Activated naive CD8-positive, alpha-beta T cell (primary cell): ENCODE results near the gene SLC39A7.

Experiments
- H3K27ac Mint-ChIP-seq: one replicate; pipeline ENCODE4 v1.8.0; 2021; ENCODE audit warnings: mixed read lengths
- H3K27me3 Mint-ChIP-seq: one replicate; pipeline ENCODE4 v1.8.0; 2021; ENCODE audit warnings: mixed read lengths
- H3K36me3 Mint-ChIP-seq: one replicate; pipeline ENCODE4 v1.8.0; 2021; ENCODE audit warnings: mixed read lengths
- H3K4me1 Mint-ChIP-seq: one replicate; pipeline ENCODE4 v1.8.0; 2021; ENCODE audit warnings: low read depth, mixed read lengths
- H3K4me3 Mint-ChIP-seq: one replicate; pipeline ENCODE4 v1.8.0; 2021; ENCODE audit warnings: mild to moderate bottlenecking, mixed read lengths
- H3K9me3 Mint-ChIP-seq: one replicate; pipeline ENCODE4 v1.8.0; 2021; ENCODE audit warnings: low read depth, mixed read lengths

The SLC39A7 gene

GRCh38 chr6:33176906-33177305 is 23.8 kb upstream of the SLC39A7 start:
- Mint-ChIP-seq H3K4me1 (no peaks in the 10 kb centered on the region), H3K36me3 (no peaks in the 10 kb centered on the region), H3K4me3 (no peak overlapping the region), H3K27me3 (no peaks in the 10 kb centered on the region), H3K9me3 (no peaks in the 10 kb centered on the region), H3K27ac (no peak overlapping the region)

- H3K27ac Mint-ChIP-seq = no peak overlapping the region
- no peaks in the 10 kb centered on the region for H3K27me3 Mint-ChIP-seq
- peaks cover 2% of the 10 kb centered on the region for H3K36me3 Mint-ChIP-seq
- peaks cover 3% of the 10 kb centered on the region for H3K4me1 Mint-ChIP-seq
- no peak overlapping the region for H3K4me3 Mint-ChIP-seq
- peaks cover 1% of the 10 kb centered on the region for H3K9me3 Mint-ChIP-seq
Observed at GRCh38 chr6:33177552-33178446, 22.9 kb upstream of the SLC39A7 start.

- no peak overlapping the region for H3K4me3 Mint-ChIP-seq
- peaks cover 11% of the 10 kb centered on the region for H3K9me3 Mint-ChIP-seq
- no peak overlapping the region for H3K27ac Mint-ChIP-seq
- H3K4me1 Mint-ChIP-seq = peaks cover 14% of the 10 kb centered on the region
- H3K36me3 Mint-ChIP-seq = peaks cover 12% of the 10 kb centered on the region
- no peaks in the 10 kb centered on the region for H3K27me3 Mint-ChIP-seq
Observed at GRCh38 chr6:33178755-33179475, 21.8 kb upstream of the SLC39A7 start.

GRCh38 chr6:33181141-33181540 is 19.5 kb upstream of the SLC39A7 start:
- peaks cover 24% of the 10 kb centered on the region for H3K4me1 Mint-ChIP-seq
- no peak overlapping the region for H3K4me3 Mint-ChIP-seq
- no peaks in the 10 kb centered on the region for H3K27me3 Mint-ChIP-seq
- H3K36me3 Mint-ChIP-seq = peaks cover 16% of the 10 kb centered on the region
- H3K27ac Mint-ChIP-seq = no peak overlapping the region
- peaks cover 11% of the 10 kb centered on the region for H3K9me3 Mint-ChIP-seq

GRCh38 chr6:33183071-33183683 is 17.5 kb upstream of the SLC39A7 start:
- H3K4me3 Mint-ChIP-seq = peak overlapping the region; percentile 72
- H3K9me3 Mint-ChIP-seq = peaks cover 11% of the 10 kb centered on the region
- H3K4me1 Mint-ChIP-seq = peaks cover 27% of the 10 kb centered on the region
- peaks cover 2% of the 10 kb centered on the region for H3K27me3 Mint-ChIP-seq
- peak overlapping the region; percentile 97 for H3K27ac Mint-ChIP-seq
- H3K36me3 Mint-ChIP-seq = peaks cover 21% of the 10 kb centered on the region

- Mint-ChIP-seq H3K4me1 (peaks cover 27% of the 10 kb centered on the region), H3K9me3 (peaks cover 11% of the 10 kb centered on the region), H3K27me3 (peaks cover 6% of the 10 kb centered on the region), H3K36me3 (peaks cover 23% of the 10 kb centered on the region), H3K4me3 (no peak overlapping the region), H3K27ac (no peak overlapping the region)
Observed at GRCh38 chr6:33185190-33185589, 15.5 kb upstream of the SLC39A7 start.

GRCh38 chr6:33185654-33186187 is 14.9 kb upstream of the SLC39A7 start:
- Mint-ChIP-seq H3K36me3 (peaks cover 23% of the 10 kb centered on the region), H3K4me3 (no peak overlapping the region), H3K27ac (no peak overlapping the region), H3K9me3 (peaks cover 11% of the 10 kb centered on the region), H3K4me1 (peaks cover 27% of the 10 kb centered on the region), H3K27me3 (peaks cover 8% of the 10 kb centered on the region)

- H3K4me3 Mint-ChIP-seq = no peak overlapping the region
- peaks cover 10% of the 10 kb centered on the region for H3K9me3 Mint-ChIP-seq
- H3K27ac Mint-ChIP-seq = no peak overlapping the region
- H3K4me1 Mint-ChIP-seq = peaks cover 31% of the 10 kb centered on the region
- peaks cover 21% of the 10 kb centered on the region for H3K36me3 Mint-ChIP-seq
- H3K27me3 Mint-ChIP-seq = peaks cover 10% of the 10 kb centered on the region
Observed at GRCh38 chr6:33187809-33188208, 12.9 kb upstream of the SLC39A7 start.

- H3K27ac Mint-ChIP-seq = no peak overlapping the region
- H3K4me3 Mint-ChIP-seq = no peak overlapping the region
- no peaks in the 10 kb centered on the region for H3K9me3 Mint-ChIP-seq
- H3K27me3 Mint-ChIP-seq = peaks cover 10% of the 10 kb centered on the region
- peaks cover 27% of the 10 kb centered on the region for H3K4me1 Mint-ChIP-seq
- H3K36me3 Mint-ChIP-seq = peaks cover 10% of the 10 kb centered on the region
Observed at GRCh38 chr6:33189164-33189563, 11.5 kb upstream of the SLC39A7 start.

GRCh38 chr6:33189625-33190448 is 10.8 kb upstream of the SLC39A7 start:
- Mint-ChIP-seq H3K4me3 (no peak overlapping the region), H3K36me3 (peaks cover 6% of the 10 kb centered on the region), H3K4me1 (peaks cover 20% of the 10 kb centered on the region), H3K9me3 (no peaks in the 10 kb centered on the region), H3K27me3 (peaks cover 10% of the 10 kb centered on the region), H3K27ac (no peak overlapping the region)

GRCh38 chr6:33190504-33191107 is 10.1 kb upstream of the SLC39A7 start:
- Mint-ChIP-seq H3K4me1 (peaks cover 22% of the 10 kb centered on the region), H3K27me3 (peaks cover 10% of the 10 kb centered on the region), H3K4me3 (no peak overlapping the region), H3K27ac (no peak overlapping the region), H3K36me3 (peaks cover 8% of the 10 kb centered on the region), H3K9me3 (no peaks in the 10 kb centered on the region)

GRCh38 chr6:33191383-33192104 is 9.1 kb upstream of the SLC39A7 start:
- Mint-ChIP-seq H3K27me3 (peaks cover 10% of the 10 kb centered on the region), H3K4me3 (peak overlapping the region; percentile 46), H3K27ac (no peak overlapping the region)

GRCh38 chr6:33192105-33192646 is 8.5 kb upstream of the SLC39A7 start, which contains the start of gene COL11A2:
TSS of gene COL11A2 (minus strand) at chr6:33192467. CDS start at chr6:33192240, 227 bp downstream.
- peaks cover 8% of the 10 kb centered on the region for H3K36me3 Mint-ChIP-seq
- H3K4me1 Mint-ChIP-seq = peaks cover 25% of the 10 kb centered on the region
- peaks cover 10% of the 10 kb centered on the region for H3K27me3 Mint-ChIP-seq
- no peaks in the 10 kb centered on the region for H3K9me3 Mint-ChIP-seq
- H3K4me3 Mint-ChIP-seq = peak within 1 kb of the TSS; percentile 85
- H3K27ac Mint-ChIP-seq = peak within 1 kb of the TSS; percentile 23

More at GRCh38 chr6:33191383-33192104, 9.1 kb upstream of the SLC39A7 start:
- Mint-ChIP-seq H3K4me1 (peaks cover 24% of the 10 kb centered on the region), H3K36me3 (peaks cover 8% of the 10 kb centered on the region), H3K9me3 (no peaks in the 10 kb centered on the region)
